Spleen (tissue), 7 donors: Measurements from ENCODE around the gene DHDDS.

Experiments used
- CTCF ChIP-seq, 11 experiments: fragments of 200-600 bp in 7 of 11; fragments of 450-650 bp in 4 of 11; sonication (generic) in 4 of 11; IDR thresholded peaks in 8 of 11; conservative IDR thresholded peaks in 3 of 11; 1 replicate in 7 of 11; 2 replicates in 4 of 11; pipeline versions ENCODE4 v1.4.0 to v1.8.0; 2016 to 2021; ENCODE audit warnings: antibody characterized with exemption in 11 of 11, inconsistent platforms in 4 of 11, mild to moderate bottlenecking in 1 of 11
- POLR2A ChIP-seq, 3 donors: fragments of 450-650 bp; IDR thresholded peaks; one replicate each; pipeline ENCODE4 v1.5.1; 2017; ENCODE audit warnings: antibody characterized with exemption in 3 of 3, mild to moderate bottlenecking in 1 of 3
- donor health status: DM: no; HTN: no; CAD: no; lungs with moderate emphysema.
- donor health status: DM: no; HTN: no; CAD: no.
- donor health status: DM: no; HTN: no; CAD: no.

- TF ChIP-seq POLR2A (IDR thresholded peaks at IDR 0.05) (no peak), CTCF (IDR thresholded peaks at IDR 0.05 in 8 of 11, conservative IDR thresholded peaks at IDR 0.05 in 3 of 11) (no peak)
Measured at GRCh38 chr1:26482921-26483320, 50.8 kb downstream of the DHDDS start.
